GM23248 (cell line): ENCODE results near the gene AARS2. TPM values are rescaled to one million over a fixed set of nuclear protein-coding genes. Genes with fewer than 3 reads are reported as not detected.

ENCODE experiments used
- DNase-seq: peaks from one replicate; pipeline ENCODE4 v3.0.0-alpha.2; 2015
- H2AFZ ChIP-seq: fragments of 200-600 bp; sonication (generic); 2 replicates; pipeline ENCODE4 v1.6.1; 2016; ENCODE audit warnings: antibody characterized with exemption
- H3F3A ChIP-seq: fragments of 200-600 bp; sonication (generic); 2 replicates; pipeline ENCODE4 v1.6.1; 2016; ENCODE audit warnings: mild to moderate bottlenecking, antibody characterized with exemption, mixed run types; ENCODE audit not compliant: insufficient read depth
- H3K27ac ChIP-seq: fragments of 200-600 bp; sonication (generic); 2 replicates; pipeline ENCODE4 v1.5.1; 2016; ENCODE audit warnings: mild to moderate bottlenecking
- H3K27me3 ChIP-seq: fragments of 200-600 bp; sonication (generic); replicated peaks from 2 replicates; pipeline ENCODE4 v1.6.1; 2016; ENCODE audit warnings: mild to moderate bottlenecking; ENCODE audit not compliant: insufficient read depth
- H3K36me3 ChIP-seq: fragments of 200-600 bp; sonication (generic); 2 replicates; pipeline ENCODE4 v1.6.1; 2016; ENCODE audit warnings: low read depth, mild to moderate bottlenecking
- H3K4me1 ChIP-seq: fragments of 200-600 bp; sonication (generic); 2 replicates; pipeline ENCODE4 v1.6.1; 2016; ENCODE audit warnings: mild to moderate bottlenecking; ENCODE audit not compliant: insufficient read depth
- H3K4me2 ChIP-seq: fragments of 200-600 bp; sonication (generic); one replicate; pipeline ENCODE4 v1.6.1; 2016; ENCODE audit warnings: mild to moderate bottlenecking; ENCODE audit not compliant: unreplicated experiment
- H3K4me3 ChIP-seq: fragments of 200-600 bp; sonication (generic); 2 replicates; pipeline ENCODE4 v1.5.1; 2016; ENCODE audit warnings: mild to moderate bottlenecking
- H3K79me2 ChIP-seq: fragments of 200-600 bp; sonication (generic); 2 replicates; pipeline ENCODE4 v1.6.1; 2016; ENCODE audit warnings: mild to moderate bottlenecking; ENCODE audit not compliant: insufficient read depth
- H3K9ac ChIP-seq: fragments of 200-600 bp; sonication (generic); 2 replicates; pipeline ENCODE4 v1.6.1; 2016; ENCODE audit warnings: mild to moderate bottlenecking
- H3K9me2 ChIP-seq: fragments of 200-600 bp; sonication (generic); 2 replicates; pipeline ENCODE4 v1.6.1; 2016; ENCODE audit warnings: mixed run types, mild to moderate bottlenecking, moderate library complexity; ENCODE audit not compliant: insufficient read depth
- H3K9me3 ChIP-seq: fragments of 200-600 bp; sonication (generic); one replicate; pipeline ENCODE4 v1.6.1; 2017; ENCODE audit warnings: low read depth
- H4K20me1 ChIP-seq: fragments of 200-600 bp; sonication (generic); 2 replicates; pipeline ENCODE4 v1.6.0; 2016; ENCODE audit not compliant: insufficient read depth
- EZH2 ChIP-seq: fragments of 200-600 bp; sonication (generic); IDR thresholded peaks from 2 replicates; pipeline ENCODE4 v1.6.1; 2018; ENCODE audit warnings: antibody characterized with exemption, mild to moderate bottlenecking; ENCODE audit not compliant: insufficient read depth, poor library complexity, severe bottlenecking
- EZH2phosphoT487 ChIP-seq: fragments of 200-600 bp; sonication (generic); IDR thresholded peaks from 2 replicates; pipeline ENCODE4 v1.6.1; 2018; ENCODE audit warnings: antibody characterized with exemption, moderate library complexity, mild to moderate bottlenecking, low read depth; ENCODE audit not compliant: insufficient read depth
- WGBS, 2 experiments: methylation state at CpG; one replicate each; pipeline ENCODE4 v1.1.6; 2015 to 2017; ENCODE audit warnings: low lambda C conversion rate in 2 of 2, low coverage in 1 of 2; ENCODE audit errors: missing lambda C conversion rate in 2 of 2; 5-methylcytosine and 5-hydroxymethylcytosine counted together
- in situ Hi-C: fragments of 300-500 bp; cut with MboI; formaldehyde crosslinking; loops from 2 replicates; pipeline ENCODE4 v1.15.0; 2020
- polyA plus RNA-seq: library from polyadenylated mRNA; unstranded; fragments of >200 nt; fragmentation: Nextera tagmentation; extraction: Ambion mirVana; gene quantifications from 2 replicates; pipeline ENCODE4 v1.2.1, GENCODE V29; 2016
- total RNA-seq: library from RNA; depleted of rRNA; stranded (reverse); fragments of >200 nt; shearing (Covaris generic); gene quantifications from 2 replicates; pipeline ENCODE4 v1.2.3, GENCODE V29; 2014

Gene AARS2
- total and polyA plus RNA-seq, 2 experiments from 2014 or later, result 6.0 to 14.7 TPM

DNA sequence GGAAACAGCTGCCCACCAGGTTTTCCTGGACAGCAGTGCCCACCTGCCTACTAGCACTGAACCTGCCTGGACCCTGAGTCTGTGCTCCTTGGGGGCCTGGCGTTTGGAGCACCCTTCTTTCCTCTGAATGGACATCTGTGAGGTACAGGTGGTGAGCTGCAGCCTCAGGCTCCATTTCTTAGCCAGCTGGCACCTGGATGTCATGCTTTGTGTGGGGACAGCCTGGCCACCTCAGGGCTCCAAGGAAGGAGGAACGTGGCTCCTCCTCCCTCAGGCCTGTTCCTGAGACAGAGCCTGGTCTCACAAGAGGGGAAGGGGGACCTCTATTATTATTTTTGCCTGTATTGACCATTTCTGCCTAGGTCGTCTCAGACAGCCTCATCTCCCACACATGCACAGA, 34.8 kb downstream of the AARS2 start:
- no peak for DNase-seq
- Histone ChIP-seq H3F3A (no peaks in the 10 kb centered on the region), H3K36me3 (no peaks in the 10 kb centered on the region), H3K4me2 (no peak overlapping the region), H3K4me3 (no peak overlapping the region), H3K4me1 (no peaks in the 10 kb centered on the region), H3K9me2 (no peaks in the 10 kb centered on the region), H3K27me3 (peaks cover 23% of the 10 kb centered on the region), H3K9me3 (no peaks in the 10 kb centered on the region), H3K9ac (no peak overlapping the region), H3K27ac (no peak overlapping the region), H2AFZ (no peak overlapping the region), H4K20me1 (no peaks in the 10 kb centered on the region), H3K79me2 (no peaks in the 10 kb centered on the region)
- 67 to 75% methylated on average over 3 of the region's 3 CpGs for WGBS, 2 experiments
- TF ChIP-seq EZH2phosphoT487 (no peak), EZH2 (no peak)
- in situ Hi-C loops, result no loop called here

DNA sequence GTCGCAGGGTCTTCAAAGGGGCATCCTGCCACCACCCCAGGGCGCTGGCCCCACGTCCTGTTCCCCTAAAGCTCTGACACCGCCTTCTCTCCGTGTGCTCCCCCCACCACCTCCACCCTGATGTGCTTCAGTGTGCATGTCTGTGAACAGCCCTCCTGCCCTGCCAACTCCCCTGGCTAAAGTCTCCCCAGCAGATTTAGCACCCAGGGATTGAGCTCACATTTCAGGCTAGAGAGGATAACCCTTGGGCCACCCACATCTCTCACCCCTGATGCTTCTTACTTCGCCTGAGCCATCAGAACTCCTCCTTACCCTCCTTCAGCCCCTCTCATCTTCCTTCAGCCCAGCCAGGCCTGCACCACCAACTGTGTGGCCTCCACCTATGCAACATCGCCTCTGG, 35.4 kb downstream of the AARS2 start:
- TF ChIP-seq EZH2phosphoT487 (no peak), EZH2 (no peak)
- Histone ChIP-seq H3K4me1 (no peaks in the 10 kb centered on the region), H3K4me2 (no peak overlapping the region), H3K27me3 (peaks cover 25% of the 10 kb centered on the region), H3K27ac (no peak overlapping the region), H3K4me3 (no peak overlapping the region), H3K9ac (no peak overlapping the region), H4K20me1 (no peaks in the 10 kb centered on the region), H3K9me2 (no peaks in the 10 kb centered on the region), H3K36me3 (no peaks in the 10 kb centered on the region), H2AFZ (no peak overlapping the region), H3K9me3 (no peaks in the 10 kb centered on the region), H3K79me2 (no peaks in the 10 kb centered on the region), H3F3A (no peaks in the 10 kb centered on the region)
- 76 to 78% methylated on average over 7 of the region's 7 CpGs for WGBS, 2 experiments
- DNase-seq, result no peak
- in situ Hi-C loops, result no loop called here

DNA sequence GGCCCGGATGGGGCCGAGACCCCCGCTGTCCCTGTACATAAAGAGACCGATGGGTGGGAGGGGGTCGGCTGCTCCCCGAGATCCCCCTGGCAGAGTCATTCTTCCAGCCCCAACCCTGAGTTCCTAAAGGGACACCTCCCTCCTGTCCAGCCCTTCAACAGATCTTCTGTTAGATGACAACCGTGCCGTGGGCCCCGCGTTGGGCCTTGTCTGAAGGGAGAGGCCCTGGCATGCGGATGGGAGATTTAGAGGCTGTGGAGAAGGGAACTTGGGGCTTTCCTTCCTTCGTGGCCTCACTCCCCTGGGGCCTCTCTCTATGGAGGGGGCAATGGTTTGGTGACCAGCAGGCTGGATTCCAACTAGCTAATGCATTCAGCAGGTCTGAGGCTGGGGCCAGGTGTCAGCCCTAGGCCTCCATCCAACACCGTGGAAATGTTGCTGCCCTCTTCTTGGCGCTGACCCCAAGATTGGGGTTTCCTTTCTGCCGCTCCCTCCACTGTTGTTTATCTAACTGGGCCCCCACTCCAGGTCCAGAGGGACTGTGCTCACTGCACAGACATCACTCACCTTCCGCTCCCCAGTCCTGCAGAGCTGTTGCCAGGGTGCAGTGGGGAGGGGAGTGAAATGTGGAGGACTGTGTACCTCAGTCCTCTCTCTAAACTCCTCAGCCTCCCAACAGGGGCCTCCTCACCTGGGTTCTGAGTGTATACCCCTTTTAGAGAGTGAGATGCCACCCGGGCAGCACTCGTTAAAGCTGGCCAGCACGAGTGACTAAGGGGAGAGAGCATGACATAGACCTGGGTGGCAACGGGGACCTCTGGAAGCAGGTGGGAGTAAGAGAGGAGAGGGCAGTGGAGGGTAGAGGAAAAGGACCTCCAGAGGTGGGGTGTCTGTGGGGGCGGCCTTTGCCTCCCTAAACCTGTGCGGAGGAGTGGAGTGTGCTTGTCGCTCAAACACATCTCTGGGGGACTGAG, 36.2 kb downstream of the AARS2 start:
- in situ Hi-C loops, result no loop called here
- Histone ChIP-seq H3K79me2 (no peaks in the 10 kb centered on the region), H3K27me3 (peaks cover 33% of the 10 kb centered on the region), H3K9me3 (no peaks in the 10 kb centered on the region), H3K4me2 (no peak overlapping the region), H4K20me1 (no peaks in the 10 kb centered on the region), H3K4me3 (no peak overlapping the region), H2AFZ (no peak overlapping the region), H3K9ac (no peak overlapping the region), H3K36me3 (no peaks in the 10 kb centered on the region), H3K9me2 (no peaks in the 10 kb centered on the region), H3K4me1 (no peaks in the 10 kb centered on the region), H3K27ac (no peak overlapping the region), H3F3A (no peaks in the 10 kb centered on the region)
- no peak for DNase-seq
- TF ChIP-seq EZH2 (no peak), EZH2phosphoT487 (no peak)
- 79 to 80% methylated on average over 21 to 23 of the region's 23 CpGs for WGBS, 2 experiments

DNA sequence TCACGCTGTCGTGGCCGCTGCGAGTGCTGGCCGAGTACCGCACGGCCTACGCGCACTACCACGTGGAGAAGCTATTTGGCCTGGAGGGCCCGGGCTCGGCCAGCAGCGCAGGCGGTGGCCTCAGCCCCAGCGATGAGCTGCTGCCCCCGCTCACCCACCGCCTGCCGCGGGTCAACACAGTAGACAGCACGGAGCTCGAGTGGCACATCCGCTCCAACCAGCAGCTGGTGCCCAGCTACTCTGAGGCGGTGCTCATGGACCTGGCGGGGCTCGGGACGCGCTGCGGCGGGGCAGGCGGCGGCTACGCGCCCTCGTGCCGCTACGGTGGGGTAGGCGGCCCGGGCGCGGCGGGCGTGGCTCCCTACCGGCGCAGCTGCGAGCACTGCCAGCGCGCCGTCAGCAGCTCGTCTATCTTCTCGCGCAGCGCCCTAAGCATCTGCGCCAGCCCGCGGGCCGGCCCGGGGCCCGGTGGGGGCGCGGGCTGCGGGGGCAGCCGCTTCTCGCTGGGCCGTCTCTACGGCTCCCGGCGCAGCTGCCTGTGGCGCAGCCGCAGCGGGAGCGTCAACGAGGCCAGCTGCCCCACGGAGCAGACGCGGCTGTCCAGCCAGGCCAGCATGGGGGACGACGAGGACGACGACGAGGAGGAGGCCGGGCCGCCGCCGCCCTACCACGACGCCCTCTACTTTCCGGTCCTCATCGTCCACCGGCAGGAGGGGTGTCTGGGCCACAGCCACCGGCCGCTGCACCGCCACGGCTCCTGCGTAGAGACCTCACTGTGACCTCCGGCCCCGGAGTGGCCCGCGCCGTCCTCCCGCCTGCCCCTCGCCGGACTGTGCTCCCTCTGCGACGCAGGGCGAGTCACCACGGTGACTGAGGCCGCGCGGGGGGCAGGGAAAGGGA, 37.1 kb downstream of the AARS2 start:
- H3K36me3 ChIP-seq, result no peaks in the 10 kb centered on the region
- no peaks in the 10 kb centered on the region for H4K20me1 ChIP-seq
- H3K9me2 ChIP-seq, result no peaks in the 10 kb centered on the region
- no peaks in the 10 kb centered on the region for H3F3A ChIP-seq
- H3K9me3 ChIP-seq, result no peaks in the 10 kb centered on the region
- no peak for TF ChIP-seq EZH2
- no peak for TF ChIP-seq EZH2phosphoT487
- peak overlapping the region; percentile 54 for H3K4me3 ChIP-seq
- DNase-seq, result peak; percentile 47
- H3K79me2 ChIP-seq, result no peaks in the 10 kb centered on the region
- H3K9ac ChIP-seq, result no peak overlapping the region
- H2AFZ ChIP-seq, result peak overlapping the region; percentile 65; the same call in 1 of the 2 replicates
- WGBS, 2 experiments, result 14 to 19% methylated on average over 48 to 86 of the region's 109 CpGs
- H3K27ac ChIP-seq, result no peak overlapping the region
- in situ Hi-C loops, result no loop called here
- H3K4me1 ChIP-seq, result no peaks in the 10 kb centered on the region
- peaks cover 35% of the 10 kb centered on the region for H3K27me3 ChIP-seq
- H3K4me2 ChIP-seq, result peak overlapping the region; percentile 68
